Type B pancreatic cell (in vitro differentiated cells): Measurements from ENCODE around the gene NME9. TPM values are rescaled to one million over a fixed set of nuclear protein-coding genes. Genes with fewer than 3 reads are reported as not detected.

Experiments used
- DNase-seq: peaks from one replicate; pipeline ENCODE4 v3.0.0; 2021; ENCODE audit warnings: mixed read lengths; ENCODE audit not compliant: unreplicated experiment; ENCODE audit errors: extremely low spot score
- H3K27ac Mint-ChIP-seq: 2 replicates; pipeline ENCODE4 v1.8.0; 2021; ENCODE audit warnings: mild to moderate bottlenecking, mixed read lengths
- H3K27me3 Mint-ChIP-seq: 2 replicates; pipeline ENCODE4 v1.8.0; 2021; ENCODE audit warnings: mixed read lengths
- H3K36me3 Mint-ChIP-seq: 2 replicates; pipeline ENCODE4 v1.8.0; 2021; ENCODE audit warnings: mixed read lengths
- H3K4me1 Mint-ChIP-seq: one replicate; pipeline ENCODE4 v1.8.0; 2021; ENCODE audit warnings: mixed read lengths; ENCODE audit not compliant: unreplicated experiment
- H3K4me3 Mint-ChIP-seq: 2 replicates; pipeline ENCODE4 v1.8.0; 2021; ENCODE audit warnings: mild to moderate bottlenecking, mixed read lengths
- H3K9me3 Mint-ChIP-seq: 2 replicates; pipeline ENCODE4 v1.8.0; 2021; ENCODE audit warnings: mixed read lengths
- total RNA-seq: library from RNA; stranded (reverse); gene quantifications from 2 replicates; pipeline ENCODE4 v1.2.1, GENCODE V29; 2021; ENCODE audit warnings: low replicate concordance
- TF ChIP-seq, protein P1 (sequence below): fragments of 200-600 bp; sonication (generic); conservative IDR thresholded peaks from 2 replicates; pipeline ENCODE4 v1.5.0; 2021; ENCODE audit warnings: antibody characterized with exemption, mild to moderate bottlenecking

NME9 gene
- total RNA-seq, 1 donor from 2014 or later, result 3.7 TPM

DNA sequence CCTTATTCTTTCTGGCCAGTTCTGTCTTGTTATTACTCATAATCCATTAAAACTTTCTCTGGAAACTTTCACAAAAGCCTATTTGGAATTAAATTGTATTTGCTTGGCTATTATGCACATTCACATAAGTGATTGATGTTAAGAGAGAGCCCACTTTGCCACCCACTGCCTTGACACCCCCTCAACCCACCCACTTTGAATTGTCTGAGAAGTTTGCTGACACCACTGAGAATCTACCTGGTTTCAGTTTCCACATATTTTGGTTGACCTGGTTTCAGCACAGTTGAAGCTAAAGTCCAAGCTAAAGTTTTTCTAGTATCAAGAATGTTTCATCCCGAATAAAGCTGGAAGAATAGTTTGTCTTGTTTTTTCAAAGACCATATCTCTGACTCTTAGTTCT, 71.7 kb downstream of the NME9 start:
- peaks cover 14% of the 10 kb centered on the region for H3K36me3 Mint-ChIP-seq
- no peaks in the 10 kb centered on the region for H3K9me3 Mint-ChIP-seq
- H3K4me3 Mint-ChIP-seq, result no peak overlapping the region
- no peaks in the 10 kb centered on the region for H3K27me3 Mint-ChIP-seq
- H3K4me1 Mint-ChIP-seq, result no peaks in the 10 kb centered on the region
- TF ChIP-seq, protein P1, sequence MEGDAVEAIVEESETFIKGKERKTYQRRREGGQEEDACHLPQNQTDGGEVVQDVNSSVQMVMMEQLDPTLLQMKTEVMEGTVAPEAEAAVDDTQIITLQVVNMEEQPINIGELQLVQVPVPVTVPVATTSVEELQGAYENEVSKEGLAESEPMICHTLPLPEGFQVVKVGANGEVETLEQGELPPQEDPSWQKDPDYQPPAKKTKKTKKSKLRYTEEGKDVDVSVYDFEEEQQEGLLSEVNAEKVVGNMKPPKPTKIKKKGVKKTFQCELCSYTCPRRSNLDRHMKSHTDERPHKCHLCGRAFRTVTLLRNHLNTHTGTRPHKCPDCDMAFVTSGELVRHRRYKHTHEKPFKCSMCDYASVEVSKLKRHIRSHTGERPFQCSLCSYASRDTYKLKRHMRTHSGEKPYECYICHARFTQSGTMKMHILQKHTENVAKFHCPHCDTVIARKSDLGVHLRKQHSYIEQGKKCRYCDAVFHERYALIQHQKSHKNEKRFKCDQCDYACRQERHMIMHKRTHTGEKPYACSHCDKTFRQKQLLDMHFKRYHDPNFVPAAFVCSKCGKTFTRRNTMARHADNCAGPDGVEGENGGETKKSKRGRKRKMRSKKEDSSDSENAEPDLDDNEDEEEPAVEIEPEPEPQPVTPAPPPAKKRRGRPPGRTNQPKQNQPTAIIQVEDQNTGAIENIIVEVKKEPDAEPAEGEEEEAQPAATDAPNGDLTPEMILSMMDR, result no peak
- no peak overlapping the region for H3K27ac Mint-ChIP-seq
- DNase-seq, result no peak

DNA sequence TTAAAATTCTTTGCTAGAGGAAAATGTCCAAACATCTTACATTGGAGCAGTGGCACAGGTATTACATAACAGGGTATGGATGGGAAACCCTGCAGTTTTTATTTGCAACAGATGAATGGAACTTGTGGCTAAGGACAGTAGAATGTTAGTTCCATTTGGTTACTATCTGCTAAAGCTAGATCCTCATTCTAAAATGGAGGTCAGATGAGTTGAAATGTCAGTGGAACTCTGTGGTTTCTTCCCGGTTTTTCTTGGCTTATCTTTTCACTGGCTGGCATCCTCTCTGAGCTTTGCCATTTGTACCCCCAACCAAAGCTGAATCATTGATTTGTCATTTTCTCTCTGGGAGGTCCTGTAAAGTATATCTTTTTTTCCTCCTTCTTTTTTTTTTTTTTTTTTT, 73.6 kb downstream of the NME9 start:
- Mint-ChIP-seq H3K36me3 (peaks cover 9% of the 10 kb centered on the region), H3K27ac (no peak overlapping the region), H3K4me1 (no peaks in the 10 kb centered on the region), H3K27me3 (no peaks in the 10 kb centered on the region), H3K4me3 (no peak overlapping the region), H3K9me3 (no peaks in the 10 kb centered on the region)
- TF ChIP-seq, protein P1, result no peak
- no peak for DNase-seq

DNA sequence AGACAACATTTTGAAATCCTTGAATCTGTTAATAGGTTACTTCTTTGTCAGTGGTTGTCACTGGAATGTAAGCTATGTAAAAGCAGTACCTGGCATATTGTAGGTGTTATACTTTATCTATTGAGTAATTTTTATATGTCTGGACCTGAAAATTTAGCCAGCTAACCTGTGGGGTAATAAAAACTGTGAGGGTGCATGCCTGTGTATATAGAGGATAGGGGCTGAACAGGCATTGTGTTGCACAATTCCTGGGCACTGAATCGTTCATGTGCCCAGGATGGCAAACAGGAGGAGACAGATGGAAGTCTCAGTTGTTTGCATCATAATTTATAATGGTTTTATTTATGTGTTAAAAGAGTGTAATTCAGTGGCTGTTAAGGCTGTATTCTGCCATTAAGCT, 75.4 kb downstream of the NME9 start:
- TF ChIP-seq, protein P1, result no peak
- H3K4me1 Mint-ChIP-seq, result no peaks in the 10 kb centered on the region
- no peak for DNase-seq
- H3K4me3 Mint-ChIP-seq, result no peak overlapping the region
- peaks cover 16% of the 10 kb centered on the region for H3K36me3 Mint-ChIP-seq
- H3K27me3 Mint-ChIP-seq, result no peaks in the 10 kb centered on the region
- H3K9me3 Mint-ChIP-seq, result no peaks in the 10 kb centered on the region
- no peak overlapping the region for H3K27ac Mint-ChIP-seq

DNA sequence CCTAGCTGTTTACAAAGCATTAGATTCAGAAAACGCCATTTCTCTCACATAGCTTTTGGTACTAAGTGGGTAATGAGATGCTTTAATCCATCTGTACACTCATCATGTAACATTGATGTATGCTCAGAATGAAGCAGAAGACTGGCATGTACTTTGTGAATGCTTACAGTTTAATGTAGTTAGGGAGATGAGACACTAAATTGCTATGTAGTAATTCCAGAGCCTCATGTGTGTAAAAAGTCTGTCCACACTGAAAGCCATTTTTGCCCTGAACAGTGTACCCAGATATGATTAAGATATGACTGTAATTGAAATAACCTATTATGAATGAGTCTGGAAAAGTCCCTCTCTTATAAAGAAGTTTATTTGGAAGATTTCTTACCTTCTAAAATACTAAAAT, 76.0 kb downstream of the NME9 start:
- H3K9me3 Mint-ChIP-seq, result no peaks in the 10 kb centered on the region
- H3K36me3 Mint-ChIP-seq, result peaks cover 16% of the 10 kb centered on the region
- DNase-seq, result no peak
- H3K27me3 Mint-ChIP-seq, result no peaks in the 10 kb centered on the region
- TF ChIP-seq, protein P1, result no peak
- no peak overlapping the region for H3K4me3 Mint-ChIP-seq
- no peak overlapping the region for H3K27ac Mint-ChIP-seq
- H3K4me1 Mint-ChIP-seq, result no peaks in the 10 kb centered on the region

Other genes with a start within 250 kb of the NME9 start
- 3.2 and 17.8 TPM in 2 replicates for gene DZIP1L, start 214.2 kb downstream of the NME9 start, total RNA-seq
- gene A4GNT, start 197.5 kb downstream of the NME9 start, total RNA-seq, result 0.34 TPM in 1 of 2 replicates, not detected in the other
- gene DBR1, start 154.9 kb downstream of the NME9 start, total RNA-seq, result 18.2 and 21.2 TPM in 2 replicates
- gene ARMC8, start 142.6 kb downstream of the NME9 start, total RNA-seq, result 42.3 and 46.1 TPM in 2 replicates
- 6.6 and 41.6 TPM in 2 replicates for gene MRAS, start 18.7 kb upstream of the NME9 start, total RNA-seq
- 1.6 and 2.0 TPM in 2 replicates for gene ESYT3, start 104.8 kb upstream of the NME9 start, total RNA-seq